GM19239 (cell line): Measurements from ENCODE around the gene SLC40A1.
"Not testable (repeated sequence)": the region's sequence is repeated elsewhere in the genome, so short reads cannot be mapped to it uniquely, and the experiment has no call there.

ENCODE experiments used
- DNase-seq: peaks from one replicate; pipeline ENCODE4 v3.0.0; 2011; ENCODE audit warnings: low spot score; ENCODE audit not compliant: insufficient read length
- FAIRE-seq: peaks from 2 replicates; lab custom pipeline; 2011; peaks lifted over from hg19 to GRCh38; lab: Jason Lieb, UNC

The SLC40A1 gene

DNA sequence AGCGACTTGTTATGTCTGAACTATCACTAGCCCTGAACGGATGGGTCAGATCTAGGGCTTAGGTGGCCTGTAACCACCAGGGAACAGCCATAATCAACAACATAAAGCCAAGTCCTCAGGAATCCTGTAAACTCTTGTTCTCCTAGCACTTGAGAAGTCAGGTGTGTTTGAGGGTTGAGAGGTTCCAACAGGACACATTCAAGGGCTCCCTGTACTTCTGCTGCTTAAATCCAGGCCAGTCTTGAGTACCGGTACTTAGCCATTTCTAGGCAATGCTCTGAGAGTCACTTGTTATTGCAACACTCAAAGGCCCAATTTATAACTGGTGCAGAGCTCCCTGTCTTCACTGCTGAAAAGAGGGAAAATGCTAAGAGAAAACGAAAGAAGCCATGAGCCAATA lies 21.6 kb upstream of the SLC40A1 start:
- FAIRE-seq, result no peak
- DNase-seq, result no peak

DNA sequence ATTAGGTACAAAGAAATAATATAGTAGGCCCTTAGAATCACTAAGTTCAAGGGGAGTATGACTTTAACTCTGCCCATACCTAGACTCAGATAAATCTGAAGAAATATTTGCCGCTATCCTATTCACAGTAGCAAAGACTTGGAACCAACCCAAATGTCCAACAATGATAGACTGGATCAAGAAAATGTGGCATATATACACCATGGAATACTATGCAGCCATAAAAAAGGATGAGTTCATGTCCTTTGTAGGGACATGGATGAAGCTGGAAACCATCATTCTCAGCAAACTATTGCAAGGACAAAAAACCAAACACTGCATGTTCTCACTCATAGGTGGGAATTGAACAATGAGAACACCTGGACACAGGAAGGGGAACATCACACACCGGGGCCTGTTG lies 21.1 kb upstream of the SLC40A1 start:
- DNase-seq, FAIRE-seq: not testable (repeated sequence)

DNA sequence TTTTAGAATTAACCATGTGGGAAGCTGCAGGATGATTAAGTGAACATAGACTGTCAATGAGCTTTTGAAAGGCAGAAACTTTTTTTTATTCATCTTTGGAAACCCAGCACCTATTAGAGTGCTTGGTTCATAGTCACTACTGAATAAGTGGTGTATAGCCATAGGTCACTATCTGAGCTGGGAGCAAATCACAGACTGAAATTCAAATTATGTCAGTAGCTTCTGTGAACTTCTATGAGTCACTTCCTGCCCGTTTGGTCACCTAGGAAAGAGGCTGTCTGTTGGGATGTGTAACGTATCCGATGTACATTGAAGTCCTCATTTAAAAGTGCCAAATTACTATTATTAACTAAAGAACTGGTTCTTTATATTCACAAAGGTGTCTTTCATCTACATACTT lies 20.5 kb upstream of the SLC40A1 start:
- FAIRE-seq, result no peak

DNA sequence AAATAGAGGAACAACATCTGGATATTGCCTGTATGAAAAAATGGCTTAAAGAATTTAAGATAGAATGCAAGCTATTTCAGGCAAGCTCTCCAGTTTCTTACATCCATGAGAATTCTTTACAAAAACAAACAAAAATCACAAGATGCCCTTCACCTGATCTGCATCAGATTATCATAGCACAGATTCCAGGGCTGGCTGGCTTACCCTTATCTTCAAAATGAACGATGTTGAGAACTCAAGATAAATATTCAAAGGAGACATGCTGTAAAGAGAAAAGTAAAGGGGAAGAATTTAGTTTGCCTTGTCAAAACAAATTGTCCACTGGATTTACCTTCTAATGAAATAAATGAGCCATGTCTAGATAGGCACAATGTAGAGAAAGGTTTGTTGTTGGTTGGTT lies 18.7 kb upstream of the SLC40A1 start:
- no peak for FAIRE-seq

More for the DNA sequence above, 20.5 kb upstream of the SLC40A1 start:
- no peak for DNase-seq

DNA sequence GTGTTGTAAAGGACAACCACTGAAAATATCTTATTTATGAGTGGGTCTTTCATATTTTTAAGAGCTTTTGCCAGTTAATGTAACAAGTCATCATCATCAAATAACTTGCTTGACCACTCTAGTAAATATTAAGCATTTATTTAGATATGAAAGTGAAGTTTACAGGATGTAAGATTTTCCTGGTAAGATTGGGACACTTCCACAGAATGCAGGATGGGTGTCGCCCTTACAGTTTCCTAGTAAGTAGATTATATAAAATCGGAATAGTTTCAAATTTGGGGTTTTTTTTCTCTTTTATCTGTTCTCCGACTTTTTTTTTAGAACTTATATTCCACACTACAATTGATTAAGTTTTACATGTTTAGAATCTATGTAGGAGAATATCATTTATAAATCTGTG lies 14.8 kb upstream of the SLC40A1 start:
- FAIRE-seq (no peak), DNase-seq (no peak)

More for the DNA sequence above, 18.7 kb upstream of the SLC40A1 start:
- no peak for DNase-seq

DNA sequence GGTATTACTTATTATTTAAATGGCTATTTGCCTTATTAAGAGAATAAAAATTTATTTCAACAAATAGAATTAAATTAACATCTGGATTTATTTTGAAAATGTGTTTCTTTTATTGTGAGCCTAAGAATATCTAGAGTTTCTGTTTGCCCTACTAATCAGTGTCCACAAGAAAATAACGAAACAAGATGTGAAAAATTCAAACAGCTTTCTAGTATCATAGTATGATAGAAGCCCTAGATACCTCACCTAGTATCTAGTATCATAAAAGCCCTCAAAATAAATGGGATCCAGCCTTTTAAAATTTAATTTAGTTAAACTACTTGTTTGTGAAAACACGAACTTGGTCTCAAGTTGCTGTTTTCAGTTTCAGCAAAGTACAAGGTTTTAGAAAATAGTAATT lies 13.7 kb upstream of the SLC40A1 start:
- no peak for DNase-seq
- no peak for FAIRE-seq

DNA sequence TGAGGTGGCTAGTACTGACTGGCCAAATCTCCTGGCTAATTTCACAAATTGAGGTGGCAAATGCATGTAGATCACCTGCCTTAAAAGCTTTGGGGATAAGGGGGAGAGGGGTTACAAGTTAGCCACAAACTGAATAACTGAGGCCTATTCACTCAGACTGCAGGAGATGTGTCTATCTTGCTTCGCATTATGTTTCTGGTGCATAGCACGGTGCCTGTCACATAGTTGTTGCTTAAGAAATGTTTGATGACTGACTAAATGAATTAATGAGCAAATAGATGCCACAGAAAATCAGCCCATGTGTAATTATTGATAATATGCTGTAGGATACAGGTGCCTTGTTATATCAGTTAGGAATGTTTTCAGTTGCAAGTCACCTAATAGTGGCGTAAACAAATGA lies 12.5 kb upstream of the SLC40A1 start:
- no peak for DNase-seq
- no peak for FAIRE-seq

DNA sequence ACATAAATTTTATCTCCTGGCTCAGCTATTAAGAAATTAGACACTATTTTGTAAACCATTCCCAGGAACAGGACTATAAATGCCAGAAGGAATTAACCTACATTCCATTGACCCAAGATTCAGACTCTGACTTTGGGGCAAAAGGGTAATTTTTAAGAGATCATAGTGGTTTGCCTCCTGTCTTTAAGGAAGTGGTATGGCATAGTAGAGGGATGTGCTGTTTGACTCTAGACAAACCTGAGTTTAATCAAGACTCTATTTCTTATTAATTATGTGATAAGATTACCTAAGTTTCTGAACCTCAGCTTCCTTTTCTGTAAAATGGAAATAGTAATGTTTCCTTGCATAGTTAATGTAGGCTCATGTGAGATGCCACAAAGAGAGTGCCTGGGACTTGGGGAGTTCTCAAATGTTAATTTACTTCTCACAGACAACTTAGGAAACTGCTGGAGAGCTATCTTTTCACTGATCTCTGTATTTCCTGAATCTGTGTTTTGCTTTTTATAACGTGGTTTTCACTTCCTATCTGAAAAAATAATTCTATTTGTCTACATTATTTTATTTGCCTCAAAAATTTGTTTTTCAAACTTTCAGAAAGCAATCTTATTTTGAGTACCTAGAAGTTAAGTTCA lies 11.9 kb upstream of the SLC40A1 start:
- DNase-seq (no peak), FAIRE-seq (no peak)

DNA sequence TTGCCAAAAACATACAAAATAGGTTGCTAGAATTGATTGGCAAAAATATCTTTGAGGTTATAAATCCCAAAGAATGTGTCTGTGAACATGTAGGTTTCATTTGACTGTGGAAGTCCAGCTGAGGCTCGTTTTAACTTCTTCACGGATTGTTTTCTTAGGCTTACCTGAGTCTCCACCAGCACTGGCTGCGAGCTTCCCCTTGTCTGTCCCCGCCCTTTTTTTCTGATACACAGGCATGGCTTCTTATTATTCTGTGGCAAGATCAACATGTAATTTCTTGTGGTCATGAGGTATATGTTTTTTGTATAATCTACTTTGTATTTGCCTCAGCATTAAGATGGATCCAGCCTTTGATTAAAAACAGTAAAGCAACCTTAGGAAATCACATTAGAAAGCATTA lies 7.2 kb upstream of the SLC40A1 start:
- no peak for DNase-seq
- no peak for FAIRE-seq

DNA sequence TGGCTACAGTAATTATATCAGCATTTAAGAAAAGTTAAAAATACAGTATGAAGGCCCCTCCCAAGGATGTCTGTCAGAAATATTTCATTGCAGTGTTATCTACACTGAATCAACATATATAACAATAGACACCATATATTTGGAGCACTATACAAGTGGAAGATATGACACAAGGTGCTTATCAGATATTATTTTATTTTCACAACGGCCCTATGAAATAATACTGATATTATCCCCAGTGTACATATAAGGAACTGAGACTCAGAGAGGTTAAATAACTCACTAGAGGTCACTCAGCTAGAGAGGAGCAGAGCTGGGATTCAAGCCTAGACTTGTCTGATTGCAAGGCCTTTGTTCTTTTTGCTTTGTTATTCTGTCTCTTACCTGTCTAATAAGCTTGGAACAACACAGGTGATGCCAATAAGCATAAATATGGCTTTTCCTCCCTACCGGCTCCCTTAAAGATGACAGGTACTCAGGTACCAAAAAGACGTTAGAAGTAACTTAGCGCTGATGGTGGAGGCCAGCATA lies 4.7 kb upstream of the SLC40A1 start:
- DNase-seq, result no peak
- no peak for FAIRE-seq

DNA sequence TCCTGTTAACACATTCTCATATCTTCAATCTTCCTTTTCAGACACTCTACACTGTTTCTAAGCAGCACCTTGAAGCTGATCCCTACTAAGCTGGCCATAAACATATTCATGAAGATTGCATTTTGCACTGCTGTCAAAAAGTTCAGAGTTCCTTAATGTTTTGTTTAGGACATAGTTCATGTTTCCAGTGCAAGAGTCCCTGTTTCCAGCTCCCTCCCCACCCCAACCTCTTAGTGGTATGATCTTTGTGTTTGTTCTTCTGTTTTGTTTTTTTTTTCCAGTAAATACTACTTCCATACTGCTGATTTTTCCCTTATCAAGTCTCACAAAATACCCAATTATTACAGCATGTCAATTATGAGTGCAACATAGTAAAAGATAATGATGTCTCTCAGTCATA lies 4.1 kb upstream of the SLC40A1 start:
- FAIRE-seq, result no peak
- DNase-seq, result no peak

DNA sequence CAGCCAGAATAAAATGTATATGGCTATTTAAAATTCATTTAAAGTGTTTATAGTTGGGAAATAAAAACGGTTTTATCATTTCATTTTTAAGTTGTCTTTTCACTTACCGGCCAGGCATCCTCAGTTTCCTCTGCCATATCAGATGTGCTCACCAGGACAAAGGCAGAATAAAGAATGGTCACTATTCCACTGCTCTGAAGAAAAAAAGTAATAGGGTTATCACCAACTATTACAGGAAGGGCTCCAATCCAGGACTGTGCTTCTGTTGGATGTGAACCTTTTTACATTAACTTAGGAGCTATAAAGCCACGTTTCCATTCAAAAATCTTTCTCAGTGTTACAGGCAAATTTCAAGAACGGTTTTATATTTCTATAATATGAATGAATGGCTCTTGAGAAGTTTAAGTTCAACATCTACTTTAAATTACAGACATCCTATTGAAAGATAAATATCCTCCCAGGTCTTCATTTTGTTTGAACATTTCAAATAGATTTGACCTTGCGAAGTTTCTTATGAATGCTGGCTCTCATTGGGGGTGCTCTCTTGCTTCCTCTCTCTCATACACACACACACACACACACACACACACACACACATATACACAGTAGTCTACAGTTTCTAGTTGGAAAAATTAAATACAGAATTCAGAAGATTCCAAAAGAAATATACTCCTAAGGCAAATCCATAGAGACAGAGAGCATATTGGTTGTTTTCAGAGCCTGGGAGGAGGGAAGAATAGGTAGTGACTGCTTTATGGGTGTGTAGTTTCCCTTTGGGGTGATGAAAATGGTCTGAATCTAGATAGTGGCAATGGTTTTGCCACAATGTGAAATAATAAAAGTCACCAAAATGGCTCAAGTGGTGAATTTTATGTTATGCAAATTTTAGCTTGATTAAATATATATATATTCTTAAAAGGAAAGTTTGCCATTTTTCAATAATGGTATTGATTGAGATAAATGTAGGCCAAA lies 2.9 kb upstream of the SLC40A1 start:
- no peak for DNase-seq
- FAIRE-seq, result no peak

DNA sequence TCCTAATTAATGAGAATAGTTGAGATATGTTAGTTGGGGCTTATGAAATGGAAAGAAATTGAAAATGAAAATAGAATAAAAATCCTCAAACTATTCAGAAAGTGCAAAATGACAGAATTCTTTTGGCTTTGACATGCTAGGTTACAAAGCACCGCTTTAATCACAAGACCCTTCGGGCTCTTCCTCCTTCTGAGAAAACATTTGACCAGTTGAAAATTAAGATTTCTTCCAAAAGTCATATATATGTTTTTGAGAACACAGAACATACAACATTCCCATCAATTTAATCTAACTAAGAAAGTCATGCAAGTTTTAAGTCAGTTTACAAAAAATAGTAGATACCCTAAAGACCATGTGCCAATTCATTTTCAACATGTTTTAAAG lies 2.2 kb upstream of the SLC40A1 start:
- no peak for FAIRE-seq
- no peak for DNase-seq

DNA sequence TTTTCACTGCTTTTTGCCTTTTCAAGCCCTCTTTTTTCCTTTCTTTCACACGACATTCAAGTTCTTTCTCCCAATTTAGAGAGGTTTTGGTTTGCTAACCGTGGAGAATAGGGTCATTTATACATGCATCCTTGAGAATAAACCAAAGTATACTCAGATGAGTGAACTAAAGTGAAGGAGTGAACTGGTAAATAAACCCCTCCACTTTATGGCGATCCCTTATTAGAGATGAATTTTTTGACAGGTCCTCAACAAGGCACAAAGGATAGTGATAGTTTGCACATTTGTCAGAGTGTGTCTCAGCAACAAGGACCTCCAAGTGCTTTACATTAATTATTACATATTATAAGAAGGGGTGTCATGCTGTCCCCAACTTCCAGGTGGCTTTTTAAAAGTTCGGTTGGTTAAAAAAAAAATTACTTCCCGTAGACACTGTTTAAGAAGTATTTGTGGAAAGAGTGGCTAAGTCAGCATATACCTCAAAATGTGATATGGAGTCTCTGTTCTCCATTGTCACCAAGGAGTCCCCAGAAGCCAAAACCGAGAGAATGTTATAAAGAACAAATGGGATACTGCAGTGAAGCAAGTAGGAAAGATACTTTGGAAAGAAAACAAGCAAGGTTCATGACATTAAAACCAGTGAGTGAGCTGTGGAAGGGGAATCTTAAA lies 1.7 kb upstream of the SLC40A1 start:
- no peak for DNase-seq

DNA sequence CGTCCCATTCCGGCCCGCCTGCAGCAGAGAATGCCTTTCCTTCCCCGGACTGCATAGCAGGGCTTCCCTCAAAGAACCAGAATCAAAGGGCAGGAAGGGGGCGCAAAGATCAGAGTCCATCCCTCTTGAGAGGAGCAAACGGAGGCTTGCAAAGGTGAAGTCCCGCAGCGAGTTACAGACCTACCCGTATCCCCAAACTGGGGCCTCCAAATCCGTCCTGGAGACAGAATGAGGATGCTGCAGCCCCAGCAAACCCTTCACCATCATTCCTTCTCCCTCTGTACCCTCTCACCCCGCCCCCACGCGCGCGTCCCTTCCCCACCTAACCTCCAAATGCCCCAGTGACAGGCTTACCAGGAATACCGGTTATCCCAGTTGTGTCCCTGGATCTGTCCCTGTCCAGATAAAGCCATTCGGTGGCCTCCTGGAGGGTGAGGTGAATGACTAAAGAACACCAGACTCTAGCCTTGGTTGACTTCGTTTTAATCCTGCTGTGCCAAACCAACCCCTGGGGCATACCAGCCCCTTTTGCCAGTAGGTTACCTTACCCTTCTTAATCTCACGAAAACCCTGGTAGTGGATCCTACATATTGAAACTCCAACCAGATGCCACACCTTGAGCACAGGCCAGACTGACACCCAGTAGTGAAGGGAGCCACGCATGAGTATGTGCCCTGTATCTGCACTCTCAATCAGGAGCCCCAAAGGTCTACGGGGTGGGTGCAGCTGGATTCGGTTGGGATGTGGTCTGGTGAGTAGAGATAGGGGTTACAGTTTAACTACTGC lies 961 bp upstream of the SLC40A1 start:
- DNase-seq (no peak), FAIRE-seq (no peak)

More for the DNA sequence above, 1.7 kb upstream of the SLC40A1 start:
- no peak for FAIRE-seq

DNA sequence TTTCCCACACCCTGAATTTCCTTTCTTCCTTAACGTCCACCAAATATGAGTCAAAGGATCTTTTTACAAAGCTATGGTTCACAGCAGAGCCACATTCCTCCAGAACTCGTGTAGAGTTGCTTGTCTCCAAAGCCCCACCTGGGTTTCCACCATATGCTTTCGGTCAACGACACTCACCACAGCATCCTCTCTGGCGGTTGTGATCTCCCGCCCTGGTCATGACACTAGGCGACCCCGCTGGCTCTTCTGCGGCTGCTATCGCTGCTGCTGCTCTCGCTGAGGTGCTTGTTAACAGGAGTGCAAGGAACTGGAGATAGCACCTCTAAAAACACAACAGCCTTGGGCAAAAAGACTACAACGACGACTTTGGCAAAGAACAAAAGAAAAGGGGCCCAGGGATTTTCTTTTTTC lies 340 bp downstream of the SLC40A1 start:
- FAIRE-seq (peak; percentile 48), DNase-seq (no peak)

DNA sequence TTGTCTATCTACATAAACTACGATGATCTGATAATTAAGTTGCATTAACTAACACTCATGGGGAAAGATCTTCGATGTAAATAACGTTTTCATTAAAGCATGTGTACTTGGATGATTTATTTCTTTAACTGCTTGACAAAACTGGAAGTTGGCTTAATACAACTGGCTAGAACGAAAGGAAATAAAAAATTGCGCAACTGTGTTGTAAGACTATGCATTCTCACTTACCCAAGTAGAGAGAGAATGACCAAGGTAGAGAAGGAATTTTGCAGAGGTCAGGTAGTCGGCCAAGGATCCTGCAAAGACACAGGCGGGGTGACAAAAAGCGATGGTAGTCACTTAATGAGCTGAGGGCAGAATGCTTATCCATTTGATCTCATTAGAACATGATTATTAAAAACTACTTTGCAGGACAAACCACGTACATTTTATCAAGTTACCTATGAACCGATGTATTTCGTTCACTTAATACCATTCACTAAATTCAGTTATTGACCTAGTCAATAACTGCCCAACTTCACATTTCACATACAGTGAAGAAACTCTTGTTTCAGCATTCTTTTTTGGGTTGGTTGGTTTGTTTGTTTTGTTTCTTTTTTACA lies 900 bp downstream of the SLC40A1 start:
- no peak for FAIRE-seq

DNA sequence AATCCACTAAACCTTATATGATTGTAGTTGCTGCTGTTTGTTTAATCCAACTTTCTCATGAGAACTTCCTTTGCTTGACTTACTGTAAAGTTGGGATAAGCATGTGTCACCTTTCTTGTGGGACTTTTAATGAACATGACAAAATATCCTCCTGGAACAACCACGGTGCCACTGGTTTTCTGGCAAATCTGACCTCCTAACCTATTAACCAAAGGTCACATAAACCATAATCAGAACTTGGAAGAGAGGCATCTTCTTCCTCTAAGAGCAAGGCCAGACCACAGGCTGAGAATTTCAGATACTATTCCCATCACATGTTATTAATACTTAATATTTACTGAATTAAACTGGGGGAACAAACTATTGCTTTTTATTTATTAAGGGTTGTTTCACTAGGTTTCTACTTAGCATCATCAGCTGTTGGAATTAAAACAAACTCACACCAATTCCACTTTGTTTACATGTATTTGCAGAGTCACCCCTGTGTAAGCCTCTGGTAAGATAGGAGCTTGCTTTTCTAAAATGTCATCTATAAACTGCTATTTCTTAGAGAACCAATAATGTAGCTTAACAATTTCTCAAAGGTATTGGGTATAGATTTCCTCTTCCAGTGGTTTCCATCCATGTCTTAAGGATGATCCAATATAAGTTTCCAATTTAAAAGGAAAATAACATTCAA lies 2.2 kb downstream of the SLC40A1 start:
- no peak for DNase-seq
- FAIRE-seq, result no peak

More for the DNA sequence above, 900 bp downstream of the SLC40A1 start:
- DNase-seq, result no peak

DNA sequence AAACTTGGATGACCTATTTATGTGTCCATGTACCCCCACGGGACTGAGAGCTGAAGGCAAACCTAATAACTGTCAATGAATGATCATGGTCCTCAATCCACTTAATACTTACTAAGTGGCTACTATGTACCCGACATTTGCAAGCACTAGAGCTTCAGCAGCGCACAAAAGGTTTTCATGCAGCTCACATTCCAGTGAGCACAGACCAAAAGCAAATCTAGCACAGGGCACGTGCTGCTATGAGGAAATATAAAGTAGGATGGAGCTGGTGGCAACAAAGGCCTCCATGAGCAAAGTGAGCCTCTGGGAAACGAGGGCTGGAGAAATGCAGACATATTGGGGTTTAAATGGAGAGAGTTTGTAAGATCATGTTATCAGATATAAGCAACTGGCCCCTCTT lies 3.5 kb downstream of the SLC40A1 start:
- DNase-seq, result no peak
- no peak for FAIRE-seq
